ENCODE measurements around the gene TLL2.

- TF ChIP-seq GATA3 (IDR thresholded peaks at IDR 0.05; ENCODE audit: low read depth, low read length) (no peak), GATA2 (IDR thresholded peaks at IDR 0.05; ENCODE audit: low read depth, low read length) (no peak)
Measured at GRCh38 chr10:96548589-96548988, 34.9 kb upstream of the TLL2 start.

All from SH-SY5Y (cell line).